CD8-positive, alpha-beta memory T cell (primary cell): ENCODE measurements around the gene SLC33A1. TPM values are rescaled to one million over a fixed set of nuclear protein-coding genes. Genes with fewer than 3 reads are reported as not detected.

Experiments used
- CTCF ChIA-PET: fragments of 350-600 bp; sonication (Branson Sonifier 250); formaldehyde crosslinking; loops from one replicate; lab custom pipeline; 2021; ENCODE audit warnings: antibody characterized with exemption; lab: Charles Lee
- POLR2A ChIA-PET: fragments of 350-600 bp; sonication (Branson Sonifier 250); formaldehyde crosslinking; loops from one replicate; lab custom pipeline; 2021; ENCODE audit warnings: antibody characterized with exemption; lab: Charles Lee
- DNase-seq, 5 donors: peaks; one replicate each; pipeline versions ENCODE4 v3.0.0 to v3.0.0-alpha.2; 2020 to 2022; ENCODE audit warnings: mixed read lengths in 1 of 5
- H3K27ac ChIP-seq: one replicate; pipeline ENCODE4 v1.7.0; 2013; ENCODE audit warnings: low read depth, mild to moderate bottlenecking, low read length, moderate library complexity
- H3K27me3 ChIP-seq: 2 replicates; pipeline ENCODE4 v1.7.0; 2013; ENCODE audit warnings: low read length, mild to moderate bottlenecking; ENCODE audit not compliant: insufficient read depth, poor library complexity, severe bottlenecking
- H3K36me3 ChIP-seq: 2 replicates; pipeline ENCODE4 v1.7.0; 2013; ENCODE audit warnings: mild to moderate bottlenecking, low read length, moderate library complexity; ENCODE audit not compliant: insufficient read depth
- H3K4me1 ChIP-seq: 2 replicates; pipeline ENCODE4 v1.7.0; 2013; ENCODE audit warnings: mild to moderate bottlenecking, low read length, moderate library complexity; ENCODE audit not compliant: insufficient read depth
- H3K4me3 ChIP-seq: 2 replicates; pipeline ENCODE4 v1.7.0; 2013; ENCODE audit warnings: mild to moderate bottlenecking, low read length
- H3K9me3 ChIP-seq: 2 replicates; pipeline ENCODE4 v1.7.0; 2013; ENCODE audit warnings: mild to moderate bottlenecking, low read length
- H3K27ac Mint-ChIP-seq, 8 donors: one replicate each; pipeline ENCODE4 v1.8.0; 2020 to 2021; ENCODE audit warnings: mixed read lengths in 8 of 8, mild to moderate bottlenecking in 6 of 8, inconsistent platforms in 3 of 8, moderate library complexity in 3 of 8
- H3K27me3 Mint-ChIP-seq, 2 donors: one replicate each; pipeline ENCODE4 v1.8.0; 2020 to 2021; ENCODE audit warnings: mixed read lengths in 2 of 2, mild to moderate bottlenecking in 1 of 2, moderate library complexity in 1 of 2
- H3K36me3 Mint-ChIP-seq, 3 donors: one replicate each; pipeline ENCODE4 v1.8.0; 2020 to 2021; ENCODE audit warnings: mixed read lengths in 3 of 3, inconsistent platforms in 1 of 3, mild to moderate bottlenecking in 1 of 3
- H3K4me1 Mint-ChIP-seq, 3 donors: one replicate each; pipeline ENCODE4 v1.8.0; 2020 to 2021; ENCODE audit warnings: mixed read lengths in 3 of 3, inconsistent platforms in 1 of 3, mild to moderate bottlenecking in 1 of 3
- H3K4me3 Mint-ChIP-seq, 7 donors: one replicate each; pipeline ENCODE4 v1.8.0; 2020 to 2021; ENCODE audit warnings: mixed read lengths in 7 of 7, mild to moderate bottlenecking in 6 of 7, moderate library complexity in 4 of 7, inconsistent platforms in 2 of 7
- H3K9me3 Mint-ChIP-seq, 5 donors: one replicate each; pipeline ENCODE4 v1.8.0; 2020 to 2022; ENCODE audit warnings: mixed read lengths in 5 of 5, mild to moderate bottlenecking in 3 of 5, moderate library complexity in 2 of 5, inconsistent platforms in 1 of 5
- polyA plus RNA-seq: library from polyadenylated mRNA; unstranded; fragments of 300-500 nt; fragmentation: Illumina TruSeq; gene quantifications from one replicate; pipeline ENCODE4 v1.2.3, GENCODE V29; 2021
- total RNA-seq, 2 experiments: library from RNA; stranded (reverse); gene quantifications; one replicate each; pipeline ENCODE4 v1.2.3, GENCODE V29; 2021

SLC33A1 gene
- total RNA-seq (10 to 100 TPM; 22.8 to 24.8 TPM), polyA plus RNA-seq (19.5 TPM)

GRCh38 chr3:155854141-155854940 is at the start of gene SLC33A1:
SLC33A1 (minus strand) TSS chr3:155854427; CDS start chr3:155853997, 430 bp downstream.
- Mint-ChIP-seq H3K9me3 (peaks cover 0 to 5% (median 0%) of the 10 kb centered on the region in 5 donors), H3K4me3 (peak within 1 kb of the TSS; percentile 86 to 98 (median 97)), H3K27ac (peak within 1 kb of the TSS; percentile 96 to 100 (median 100)), H3K4me1 (peaks cover 33 to 42% (median 41%) of the 10 kb centered on the region in 3 donors), H3K27me3 (no peaks in the 10 kb centered on the region), H3K36me3 (peaks cover 0 to 21% (median 1%) of the 10 kb centered on the region in 3 donors)
- Histone ChIP-seq H3K4me3 (peak within 1 kb of the TSS; percentile 93), H3K27me3 (no peaks in the 10 kb centered on the region), H3K36me3 (no peaks in the 10 kb centered on the region), H3K4me1 (peaks cover 31% of the 10 kb centered on the region), H3K27ac (peak within 1 kb of the TSS; percentile 96), H3K9me3 (no peaks in the 10 kb centered on the region)
- ChIA-PET CTCF (interaction anchor here (1.0 to 2.5 kb wide), 5 partner anchors 8 to 48 kb away, joined by 3 to 44 read pairs (median 5); partner anchors contain the start of genes C3orf33 and GMPS), POLR2A (interaction anchor here (0.6 to 2.2 kb wide), 6 partner anchors 8 to 1306 kb away, joined by 3 to 11 read pairs (median 6); partner anchors contain the start of genes C3orf33, CCNL1 and GMPS)
- DNase-seq, result peak; percentile 97 to 99 (median 99)

- H3K27ac Mint-ChIP-seq, result no peak overlapping the region
- H3K4me3 ChIP-seq, result no peak overlapping the region
- H3K4me3 Mint-ChIP-seq, result no peak overlapping the region
- no peak for DNase-seq
- H3K36me3 ChIP-seq, result peaks cover 29% of the 10 kb centered on the region
- no peaks in the 10 kb centered on the region for H3K27me3 Mint-ChIP-seq
- H3K27ac ChIP-seq, result no peak overlapping the region
- H3K4me1 ChIP-seq, result no peaks in the 10 kb centered on the region
- no peaks in the 10 kb centered on the region for H3K9me3 Mint-ChIP-seq
- H3K9me3 ChIP-seq, result no peaks in the 10 kb centered on the region
- peaks cover 8 to 14% (median 11%) of the 10 kb centered on the region in 3 donors for H3K4me1 Mint-ChIP-seq
- H3K36me3 Mint-ChIP-seq, result peaks cover 10 to 54% (median 11%) of the 10 kb centered on the region in 3 donors
- POLR2A ChIA-PET, result no interaction called here
- CTCF ChIA-PET, result interaction anchor here (1.7 kb wide), 1 partner anchor 90 kb away, joined by 11 read pairs; the partner anchor contains the start of gene C3orf33
- no peaks in the 10 kb centered on the region for H3K27me3 ChIP-seq
Measured at GRCh38 chr3:155895379-155895900, 41.2 kb upstream of the SLC33A1 start.

- ChIA-PET CTCF (no interaction called here), POLR2A (no interaction called here)
- Mint-ChIP-seq H3K27ac (no peak overlapping the region), H3K4me1 (peaks cover 32 to 41% (median 39%) of the 10 kb centered on the region in 3 donors), H3K27me3 (no peaks in the 10 kb centered on the region), H3K4me3 (no peak overlapping the region), H3K9me3 (no peaks in the 10 kb centered on the region), H3K36me3 (peaks cover 4 to 25% (median 10%) of the 10 kb centered on the region in 3 donors)
- Histone ChIP-seq H3K4me3 (no peak overlapping the region), H3K36me3 (peaks cover 8% of the 10 kb centered on the region), H3K4me1 (peaks cover 4% of the 10 kb centered on the region), H3K27me3 (no peaks in the 10 kb centered on the region), H3K9me3 (no peaks in the 10 kb centered on the region), H3K27ac (no peak overlapping the region)
- DNase-seq, result no peak
Measured at GRCh38 chr3:155891321-155891720, 37.1 kb upstream of the SLC33A1 start.

GRCh38 chr3:155890671-155891190 is 36.5 kb upstream of the SLC33A1 start:
- H3K27me3 Mint-ChIP-seq, result no peaks in the 10 kb centered on the region
- ChIA-PET POLR2A (no interaction called here), CTCF (no interaction called here)
- Histone ChIP-seq H3K27me3 (no peaks in the 10 kb centered on the region), H3K4me1 (peaks cover 4% of the 10 kb centered on the region), H3K4me3 (no peak overlapping the region), H3K27ac (peak overlapping the region; percentile 51), H3K9me3 (no peaks in the 10 kb centered on the region), H3K36me3 (peaks cover 8% of the 10 kb centered on the region)
- peaks cover 2 to 23% (median 10%) of the 10 kb centered on the region in 3 donors for H3K36me3 Mint-ChIP-seq
- DNase-seq, result no peak
- H3K4me1 Mint-ChIP-seq, result peaks cover 32 to 47% (median 39%) of the 10 kb centered on the region in 3 donors
- peak overlapping the region in 2 of 8 donors; percentile 14 to 61 for H3K27ac Mint-ChIP-seq
- no peaks in the 10 kb centered on the region for H3K9me3 Mint-ChIP-seq
- no peak overlapping the region for H3K4me3 Mint-ChIP-seq

- Histone ChIP-seq H3K4me3 (no peak overlapping the region), H3K9me3 (no peaks in the 10 kb centered on the region), H3K4me1 (peaks cover 4% of the 10 kb centered on the region), H3K27ac (peak overlapping the region; percentile 51), H3K36me3 (peaks cover 7% of the 10 kb centered on the region), H3K27me3 (no peaks in the 10 kb centered on the region)
- POLR2A ChIA-PET, result no interaction called here
- peaks cover 32 to 49% (median 42%) of the 10 kb centered on the region in 3 donors for H3K4me1 Mint-ChIP-seq
- H3K4me3 Mint-ChIP-seq, result no peak overlapping the region
- CTCF ChIA-PET, result interaction anchor here (1.4 kb wide), 1 partner anchor 11 kb away, joined by 3 read pairs; no protein-coding TSS in a partner anchor
- no peaks in the 10 kb centered on the region for H3K27me3 Mint-ChIP-seq
- H3K9me3 Mint-ChIP-seq, result no peaks in the 10 kb centered on the region
- DNase-seq, result no peak
- peak overlapping the region in 4 of 8 donors; percentile 12 to 61 (median 57) for H3K27ac Mint-ChIP-seq
- peaks cover 2 to 18% (median 6%) of the 10 kb centered on the region in 3 donors for H3K36me3 Mint-ChIP-seq
Measured at GRCh38 chr3:155889952-155890351, 35.7 kb upstream of the SLC33A1 start.

- H3K36me3 Mint-ChIP-seq, result peaks cover 0 to 11% (median 2%) of the 10 kb centered on the region in 3 donors
- peak overlapping the region in 4 of 8 donors; percentile 12 to 56 (median 48) for H3K27ac Mint-ChIP-seq
- no peaks in the 10 kb centered on the region for H3K27me3 Mint-ChIP-seq
- H3K9me3 Mint-ChIP-seq, result no peaks in the 10 kb centered on the region
- Histone ChIP-seq H3K36me3 (no peaks in the 10 kb centered on the region), H3K9me3 (no peaks in the 10 kb centered on the region), H3K4me1 (peaks cover 4% of the 10 kb centered on the region), H3K27me3 (no peaks in the 10 kb centered on the region), H3K27ac (peak overlapping the region; percentile 64), H3K4me3 (no peak overlapping the region)
- POLR2A ChIA-PET, result no interaction called here
- H3K4me1 Mint-ChIP-seq, result peaks cover 37 to 56% (median 48%) of the 10 kb centered on the region in 3 donors
- CTCF ChIA-PET, result interaction anchor here (1.4 kb wide), 2 partner anchors 10 to 83 kb away, joined by 3 to 5 read pairs; partner anchors contain the start of gene C3orf33
- DNase-seq, result no peak
- no peak overlapping the region for H3K4me3 Mint-ChIP-seq
Measured at GRCh38 chr3:155889212-155889611, 35.0 kb upstream of the SLC33A1 start.

- POLR2A ChIA-PET, result no interaction called here
Measured at GRCh38 chr3:155886915-155887314, 32.7 kb upstream of the SLC33A1 start.

More at GRCh38 chr3:155886915-155887314, 32.7 kb upstream of the SLC33A1 start:
- Mint-ChIP-seq H3K4me3 (no peak overlapping the region), H3K27me3 (no peaks in the 10 kb centered on the region), H3K36me3 (peaks cover 0 to 2% (median 2%) of the 10 kb centered on the region in 3 donors), H3K9me3 (no peaks in the 10 kb centered on the region), H3K4me1 (peaks cover 42 to 67% (median 60%) of the 10 kb centered on the region in 3 donors), H3K27ac (peak overlapping the region in 1 of 8 donors; percentile 64)
- no peak overlapping the region for H3K27ac ChIP-seq
- H3K4me1 ChIP-seq, result peaks cover 4% of the 10 kb centered on the region
- no peaks in the 10 kb centered on the region for H3K9me3 ChIP-seq
- no peak for DNase-seq
- no peaks in the 10 kb centered on the region for H3K27me3 ChIP-seq
- CTCF ChIA-PET, result interaction anchor here (0.9 kb wide), 1 partner anchor 55 kb away, joined by 3 read pairs; no protein-coding TSS in a partner anchor
- no peaks in the 10 kb centered on the region for H3K36me3 ChIP-seq
- no peak overlapping the region for H3K4me3 ChIP-seq
